T-helper 1 cell treated with Interleukin-12 subunit alpha and Interleukin-12 subunit beta and Interleukin-4 antibody, amounts not matched to agents 30 ng/mL and 1 ng/mL, for 36 hours (primary cell): ENCODE data around the gene DBP. TPM values are rescaled to one million over a fixed set of nuclear protein-coding genes. Genes with fewer than 3 reads are reported as not detected.
"Not testable (repeated sequence)": the region's sequence is repeated elsewhere in the genome, so short reads cannot be mapped to it uniquely, and the experiment has no call there.

Experiments
- intact Hi-C: fragments of 100-400 bp; cut with micrococcal nuclease; formaldehyde crosslinking; loops from one replicate; pipeline ENCODE4 v1.15.1; 2024
- total RNA-seq: library from RNA; stranded (reverse); gene quantifications from 2 replicates; pipeline ENCODE4 v1.2.3, GENCODE V29; 2022

Gene DBP
- total RNA-seq, 1 donor from 2014 or later: 8.0 TPM

DNA sequence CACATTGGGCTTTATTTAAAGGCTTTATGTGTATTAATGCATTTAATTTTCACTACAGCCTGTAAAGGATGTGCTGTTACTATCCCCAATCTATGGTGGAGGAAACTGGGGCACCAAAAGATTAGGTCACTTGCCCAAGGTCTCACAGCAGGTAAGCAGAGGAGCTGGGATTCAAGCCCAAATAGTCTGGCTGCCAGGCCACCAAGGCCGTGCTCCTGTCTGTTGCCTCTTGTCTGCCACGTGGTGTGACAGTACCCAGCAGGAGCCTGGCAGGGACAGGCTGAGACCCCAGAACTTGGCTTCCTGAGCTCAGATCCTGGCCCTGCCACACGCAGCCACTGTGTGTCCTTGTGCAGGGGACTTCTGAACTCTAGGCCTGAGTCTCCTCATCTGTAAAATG lies 31.2 kb upstream of the DBP start:
- intact Hi-C loops: no loop called here

DNA sequence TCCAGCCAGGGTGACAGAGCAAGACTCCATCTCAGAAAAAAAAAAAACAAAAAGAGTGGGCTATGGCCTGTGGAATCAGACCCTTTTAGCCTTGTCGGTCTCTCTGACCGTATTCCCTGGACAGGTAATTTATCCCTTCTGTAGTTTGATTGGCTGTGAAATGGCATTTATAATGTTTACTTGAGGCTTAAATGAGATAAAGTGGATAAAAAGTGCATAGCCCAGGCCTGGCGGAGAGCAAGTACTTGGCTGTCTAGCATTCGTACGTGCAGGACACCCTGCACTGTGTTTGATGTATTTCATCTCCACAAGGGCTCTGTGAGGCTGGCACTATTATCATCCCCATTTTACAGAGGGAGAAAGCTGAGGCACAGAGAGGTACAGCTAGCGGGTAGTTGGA lies 28.6 kb upstream of the DBP start:
- intact Hi-C loops: no loop called here

DNA sequence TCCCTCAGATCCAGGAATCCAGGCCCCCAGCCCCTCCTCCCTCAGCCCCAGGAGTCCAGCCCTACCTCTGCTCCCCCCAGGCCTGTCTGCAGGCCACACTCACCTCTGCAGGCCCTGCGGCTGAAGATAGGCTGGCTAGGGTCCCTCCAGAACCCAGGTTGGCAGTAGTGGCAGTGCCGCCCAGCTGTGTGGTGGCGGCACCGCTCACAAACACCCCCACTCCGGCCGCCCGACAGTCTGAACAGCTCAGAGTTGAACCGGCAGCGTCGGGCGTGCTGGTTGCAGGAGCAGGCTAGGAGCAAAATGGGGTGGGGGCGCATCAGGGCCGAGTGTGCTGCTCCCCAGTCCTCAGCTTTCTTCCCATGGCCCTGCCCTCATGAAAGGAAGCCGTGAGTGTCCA lies 27.3 kb upstream of the DBP start:
- intact Hi-C loops: no loop called here

DNA sequence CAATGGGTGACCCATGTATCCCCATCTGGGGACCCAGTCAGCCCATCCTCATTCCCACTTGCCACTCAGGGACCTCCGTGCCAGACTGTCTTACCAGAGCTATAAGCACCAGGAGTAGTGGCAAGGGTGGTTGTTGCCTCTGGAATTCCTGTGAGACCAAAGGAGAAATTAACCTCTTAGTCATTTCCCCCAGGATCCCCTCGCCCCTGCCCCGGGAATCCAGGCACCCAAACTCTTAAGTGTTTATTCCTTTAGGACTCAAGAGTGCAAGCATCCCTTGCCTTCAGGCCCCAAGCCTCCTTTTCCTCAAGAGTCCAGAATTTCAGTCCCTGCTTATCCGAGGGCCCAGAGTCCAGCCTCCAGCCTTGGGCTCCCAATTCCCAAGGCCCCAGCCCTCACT lies 26.5 kb upstream of the DBP start:
- intact Hi-C loops: no loop called here

DNA sequence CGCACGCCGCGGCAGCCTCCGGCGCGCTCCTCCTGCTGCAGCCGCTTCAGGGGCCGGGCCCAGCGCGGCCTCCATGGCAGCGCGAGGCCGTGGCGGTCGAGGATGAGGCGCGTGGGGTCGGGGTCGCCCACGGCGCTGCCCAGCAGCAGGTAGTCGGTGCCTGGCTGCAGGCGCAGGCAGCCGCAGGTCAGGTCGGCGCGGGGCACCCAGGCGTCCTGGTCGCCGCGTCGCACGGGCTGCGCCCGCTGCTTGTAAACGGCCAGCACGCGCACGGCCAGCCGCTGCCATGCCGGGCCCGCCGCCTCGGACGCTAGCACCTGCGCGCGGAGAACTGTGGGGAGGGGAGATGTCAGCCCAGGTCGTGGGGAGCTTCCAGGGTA lies 24.5 kb upstream of the DBP start:
- intact Hi-C loops: loop anchor here (1.0 kb wide), 2 partner anchors 15 to 53 kb away; partner anchors contain the start of gene CA11

DNA sequence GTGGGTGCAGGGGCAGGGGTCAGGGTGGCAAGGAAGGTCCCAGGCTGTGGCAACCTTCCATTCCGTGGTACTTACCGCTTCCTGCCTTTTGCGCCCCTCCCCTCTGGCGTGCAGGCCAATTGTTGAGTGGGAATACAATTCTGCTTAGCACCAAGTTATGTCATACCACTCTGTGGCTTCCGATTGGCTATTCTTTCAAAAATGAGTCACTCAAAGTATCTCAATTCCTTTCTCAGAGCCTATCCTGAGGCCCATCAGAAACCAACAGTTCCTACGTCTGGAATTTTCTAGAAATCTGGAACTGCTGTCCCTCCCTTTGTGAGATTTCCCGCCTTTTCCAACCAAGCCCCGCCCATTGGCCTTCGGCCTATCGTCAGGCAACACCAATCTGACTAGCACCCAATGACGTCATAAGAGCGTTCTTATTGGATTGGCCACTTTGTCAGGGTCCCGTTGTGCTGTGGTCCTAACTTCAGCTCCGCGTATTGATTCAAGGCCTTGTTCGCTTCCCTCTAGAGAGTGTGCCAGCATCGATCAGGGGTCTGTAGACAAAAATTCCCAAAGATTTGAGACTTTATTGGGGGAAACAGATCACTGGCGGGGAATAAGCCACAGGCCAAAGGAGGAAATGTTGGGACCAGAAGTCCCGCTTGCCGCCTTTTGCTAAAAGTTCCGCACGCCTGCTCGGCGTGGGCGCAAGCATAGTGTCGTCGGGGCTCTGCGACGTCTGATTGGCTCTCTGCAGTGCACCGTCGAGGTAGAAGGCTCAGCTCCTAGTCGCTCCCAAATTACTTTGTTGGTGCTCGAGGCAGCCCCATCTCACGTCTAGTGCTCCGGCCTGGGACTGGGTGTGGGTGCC lies 23.9 kb upstream of the DBP start:
- intact Hi-C loops: loop anchor here (1.0 kb wide), 2 partner anchors 15 to 53 kb away; partner anchors contain the start of gene CA11

DNA sequence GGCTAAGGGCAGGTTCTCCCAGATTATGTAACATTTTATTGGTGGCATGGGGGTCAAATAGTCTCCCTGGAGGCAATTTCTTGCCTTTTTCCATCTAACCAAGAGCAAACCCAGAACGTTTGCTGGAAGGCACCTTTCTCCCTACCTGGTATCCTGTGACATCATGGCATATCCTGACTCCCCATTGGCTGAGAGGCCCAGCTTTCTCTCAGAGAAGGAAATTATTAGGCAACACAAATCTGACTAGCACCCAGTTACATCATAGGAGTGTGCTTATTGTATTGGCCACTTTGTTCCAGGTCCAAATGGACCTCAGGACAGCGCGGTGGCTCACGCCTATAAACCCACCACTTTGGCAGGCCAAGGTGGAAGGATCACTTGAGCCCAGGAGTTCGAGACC lies 22.6 kb upstream of the DBP start:
- intact Hi-C loops: no loop called here

DNA sequence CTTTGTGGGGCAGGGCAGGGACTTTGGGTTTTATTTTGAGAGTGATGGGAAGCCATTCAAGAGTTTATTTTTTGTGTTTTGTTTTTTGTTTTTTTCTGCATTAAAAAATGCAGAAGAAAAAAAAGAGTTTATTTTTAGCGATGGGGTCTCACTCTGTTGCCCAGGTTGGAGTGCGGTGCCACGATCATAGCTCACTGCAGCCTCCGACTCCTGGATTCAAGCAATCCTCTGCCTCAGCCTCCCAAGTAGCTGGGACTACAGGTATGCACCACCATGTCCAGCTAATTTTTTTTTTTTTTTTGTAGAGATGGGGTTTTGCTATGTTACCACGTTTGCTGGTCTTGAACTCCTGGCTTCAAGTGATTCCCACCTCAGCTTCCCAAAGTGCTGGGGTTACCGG lies 21.3 kb upstream of the DBP start:
- intact Hi-C loops: no loop called here

DNA sequence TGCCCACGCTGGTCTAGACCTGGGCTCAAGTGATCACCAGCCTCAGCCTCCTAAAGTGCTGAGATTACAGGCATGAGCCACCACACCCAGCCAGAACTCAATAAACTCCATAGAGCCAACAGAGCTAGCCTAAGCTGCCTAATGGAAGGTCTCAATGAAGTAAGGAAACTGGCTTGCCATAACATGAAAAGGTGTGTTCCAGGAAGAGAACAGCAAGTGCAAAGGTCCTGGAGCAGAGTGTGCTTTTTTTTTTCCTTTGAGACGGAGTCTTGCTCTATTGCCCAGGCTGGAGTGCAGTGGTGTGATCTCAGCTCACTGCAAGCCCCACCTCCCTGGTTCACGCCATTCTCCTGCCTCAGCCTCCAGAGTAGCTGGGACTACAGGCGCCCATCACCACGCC lies 20.6 kb upstream of the DBP start:
- intact Hi-C loops: not testable (repeated sequence)

DNA sequence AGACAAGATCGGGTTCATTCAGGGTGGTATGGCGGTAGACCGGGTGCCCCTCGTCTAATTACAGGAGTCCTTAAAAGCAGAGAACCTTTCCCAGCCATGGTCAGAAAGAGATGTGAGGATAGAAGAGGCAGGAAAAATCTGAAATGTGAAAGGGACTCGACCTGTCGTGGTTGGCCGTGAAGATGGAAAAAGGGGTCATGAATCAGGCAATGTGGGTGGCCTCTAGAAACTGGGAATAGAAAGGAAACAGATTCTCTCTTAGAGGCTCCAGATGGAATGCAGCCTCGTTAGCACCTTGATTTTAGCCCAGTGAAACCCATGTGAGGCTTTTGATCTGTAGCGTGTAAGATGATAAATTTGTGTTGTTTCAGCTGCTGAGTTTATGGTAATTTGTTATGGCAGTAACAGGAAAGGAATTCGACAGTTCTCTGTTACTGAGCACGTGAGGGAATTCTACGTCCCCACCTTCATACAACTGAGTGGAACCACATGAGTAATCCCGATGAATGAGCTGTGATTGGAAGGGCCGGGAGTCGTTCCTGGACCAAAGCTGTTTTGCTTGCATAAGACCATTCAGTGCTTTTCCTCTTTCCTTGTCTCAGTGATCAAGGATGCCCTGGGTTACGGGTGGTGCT lies 19.8 kb upstream of the DBP start:
- intact Hi-C loops: no loop called here

DNA sequence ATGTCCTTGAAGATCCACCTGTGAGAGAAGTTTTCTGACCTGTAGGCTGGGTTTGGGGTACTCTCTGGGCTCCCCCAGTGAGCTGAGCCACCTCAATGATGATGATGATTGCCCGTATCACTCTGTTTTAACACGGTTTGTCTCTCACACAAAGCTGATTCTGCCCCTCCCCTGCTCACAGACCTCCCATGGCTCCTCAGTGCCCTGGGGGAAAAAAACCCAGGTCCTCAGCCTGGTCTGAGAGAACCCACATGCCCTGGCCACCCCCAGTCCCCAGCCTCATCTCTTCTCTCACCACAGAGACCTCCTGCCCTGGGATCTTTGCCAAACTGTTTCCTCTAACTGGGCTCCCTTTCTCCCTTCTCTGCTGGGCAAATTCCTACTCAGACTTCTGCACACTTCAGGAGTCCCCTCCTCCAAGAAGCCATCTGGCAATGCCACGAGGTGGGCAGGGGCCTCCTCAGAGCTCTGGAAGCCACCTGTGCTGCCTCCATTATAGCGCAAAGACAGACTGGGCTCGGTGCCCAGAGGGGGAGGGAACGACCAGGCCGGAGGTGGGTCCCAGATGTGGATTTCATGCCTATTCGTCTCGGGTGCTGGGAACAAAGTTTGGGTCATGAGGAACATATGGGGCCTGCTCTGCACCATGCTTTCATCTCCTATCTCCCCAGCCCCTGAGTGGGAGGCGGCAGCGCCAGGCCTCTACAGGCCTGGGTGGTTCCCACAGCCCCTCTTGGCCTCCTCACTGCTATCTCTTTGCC lies 17.3 kb upstream of the DBP start:
- intact Hi-C loops: no loop called here

DNA sequence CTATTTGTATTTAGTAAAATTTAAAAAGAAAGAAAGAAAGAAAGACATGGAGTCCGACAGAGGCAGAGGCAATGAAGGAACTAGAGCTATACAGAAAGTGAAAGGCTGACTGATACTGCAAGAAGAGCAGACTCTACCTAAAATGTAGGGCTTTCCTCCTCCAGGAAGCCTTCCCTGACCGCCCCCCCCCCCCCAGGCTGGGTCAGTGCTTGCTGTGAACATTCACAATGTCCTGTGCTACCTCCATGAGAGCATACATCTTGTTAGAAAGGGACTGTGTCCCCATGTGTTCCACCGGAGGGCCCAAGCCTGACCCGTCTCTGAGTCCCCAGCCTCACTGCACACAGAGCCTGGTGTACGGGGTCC lies 14.5 kb upstream of the DBP start:
- intact Hi-C loops: no loop called here

DNA sequence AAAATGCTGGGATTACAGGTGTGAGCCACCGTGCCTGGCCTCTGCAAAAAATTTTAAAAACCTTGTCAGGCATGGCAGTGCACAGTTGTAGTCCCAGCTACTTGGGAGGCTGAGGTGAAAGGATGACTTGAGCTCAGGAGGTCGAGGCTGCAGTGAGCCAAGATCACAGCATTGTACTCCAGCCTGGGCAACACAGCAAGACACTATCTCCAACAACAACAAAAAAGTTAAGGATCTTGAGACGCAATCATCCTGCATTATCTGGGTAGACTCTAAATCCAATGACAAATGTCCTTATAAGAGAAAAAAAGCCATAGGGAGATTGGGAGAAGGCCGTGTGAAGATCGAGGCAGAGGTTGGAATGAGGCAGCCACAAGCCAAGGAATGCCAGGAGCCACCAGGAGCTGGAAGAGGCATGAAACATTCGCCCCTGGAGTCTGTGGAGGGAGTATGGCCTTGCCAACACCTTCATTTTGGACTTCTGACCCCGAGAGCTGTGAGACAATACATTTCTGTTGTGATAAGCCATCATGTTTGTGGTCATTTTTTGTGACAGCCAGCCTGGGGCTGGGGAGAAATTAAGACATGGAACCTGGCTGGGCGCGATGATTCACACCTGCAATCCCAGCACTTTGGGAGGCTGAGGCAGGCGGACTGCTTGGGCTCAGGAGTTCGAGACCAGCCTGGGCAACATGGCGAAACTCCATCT lies 13.9 kb upstream of the DBP start:
- intact Hi-C loops: no loop called here

DNA sequence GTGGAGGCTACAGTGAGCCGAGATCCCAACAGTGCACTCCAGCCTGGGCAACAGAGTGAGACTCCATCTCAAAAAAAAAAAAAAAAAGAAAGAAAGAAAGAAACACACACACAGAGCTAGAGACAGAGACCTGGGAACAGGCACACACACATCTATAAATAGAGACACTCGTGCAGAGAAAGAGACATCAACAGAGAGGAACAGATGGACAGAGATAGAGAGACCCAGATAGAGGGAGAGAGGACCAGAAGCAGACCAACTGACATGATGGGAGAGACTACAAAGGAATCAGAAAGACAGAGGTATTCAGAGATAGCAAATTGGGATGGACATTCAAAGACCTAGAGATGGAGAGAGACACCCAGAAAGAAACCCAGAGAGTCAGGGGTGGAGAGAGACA lies 11.0 kb upstream of the DBP start:
- intact Hi-C loops: loop anchor here (5.0 kb wide), 2 partner anchors 324 to 804 kb away; partner anchors contain the start of genes ALDH16A1 and PIH1D1

DNA sequence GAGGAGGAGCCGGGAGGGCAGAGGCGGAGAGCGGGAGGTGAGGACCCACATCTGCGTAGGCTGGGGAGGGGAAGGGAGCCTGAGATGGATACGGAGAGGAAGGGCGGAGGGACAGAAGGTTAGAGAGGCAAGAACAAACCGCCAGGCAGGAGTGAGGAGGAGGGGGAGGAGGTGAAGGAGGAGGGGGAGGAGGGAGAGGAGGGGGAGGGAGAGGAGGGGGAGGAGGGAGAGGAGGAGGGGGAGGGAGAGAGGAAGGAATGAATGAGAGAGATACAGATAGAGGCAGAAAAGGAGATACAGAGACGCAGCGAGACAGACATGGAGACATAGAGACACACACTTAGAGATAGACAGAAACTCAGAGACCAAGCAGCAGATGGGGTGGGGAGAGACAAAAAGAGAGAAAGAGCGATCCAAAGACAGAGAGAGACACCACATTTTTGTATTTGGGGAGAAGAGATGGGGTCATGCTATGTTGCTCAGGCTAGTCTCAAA lies 9.6 kb upstream of the DBP start:
- intact Hi-C loops: loop anchor here (1.0 to 5.0 kb wide), 10 partner anchors 8 to 806 kb away; partner anchors contain the start of genes ALDH16A1 and PIH1D1

DNA sequence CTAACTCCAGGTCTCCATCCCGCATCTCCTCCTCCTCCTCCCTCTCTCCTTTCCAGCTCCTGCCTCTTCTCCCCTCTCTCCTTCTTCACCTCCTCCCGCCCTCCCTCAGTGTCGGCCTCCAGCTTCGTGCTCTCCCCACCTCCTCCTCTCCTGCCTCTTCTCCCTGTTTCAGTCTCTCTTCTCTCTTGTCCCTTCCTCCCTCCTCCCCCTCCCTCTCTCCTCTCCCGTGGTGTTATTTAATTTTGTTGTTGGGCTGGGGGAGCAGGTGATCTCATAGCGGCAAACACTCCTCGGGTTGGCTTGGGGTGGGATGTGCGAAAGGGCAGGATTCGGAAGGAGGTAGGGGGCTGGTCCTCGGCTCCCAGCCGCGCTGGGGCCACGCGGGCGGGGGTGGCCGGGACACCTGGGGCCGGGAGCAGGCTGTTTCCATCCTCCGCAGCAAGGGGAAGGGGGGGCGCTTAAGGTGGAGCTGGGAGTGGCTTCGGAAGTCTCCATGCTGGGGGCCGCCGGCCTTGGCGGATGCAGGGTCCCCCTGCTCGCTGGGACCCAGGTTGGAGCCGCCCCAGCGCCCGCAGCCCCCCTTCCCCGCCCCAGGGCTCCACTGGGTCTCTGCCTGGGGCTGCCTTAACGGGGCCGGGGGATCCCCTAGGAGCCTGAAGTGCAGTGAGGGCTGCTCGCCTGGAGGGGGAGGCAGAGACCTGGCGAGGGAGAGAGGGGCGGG lies 9.0 kb upstream of the DBP start, which contains the start of gene CA11:
CA11 (minus strand) TSS at position 187 of the 721 bp plus-strand sequence. CDS start 555 bp downstream, outside the sequence.
- intact Hi-C loops: loop anchor here (1.0 to 5.0 kb wide), 10 partner anchors 8 to 806 kb away; partner anchors contain the start of genes ALDH16A1 and PIH1D1

DNA sequence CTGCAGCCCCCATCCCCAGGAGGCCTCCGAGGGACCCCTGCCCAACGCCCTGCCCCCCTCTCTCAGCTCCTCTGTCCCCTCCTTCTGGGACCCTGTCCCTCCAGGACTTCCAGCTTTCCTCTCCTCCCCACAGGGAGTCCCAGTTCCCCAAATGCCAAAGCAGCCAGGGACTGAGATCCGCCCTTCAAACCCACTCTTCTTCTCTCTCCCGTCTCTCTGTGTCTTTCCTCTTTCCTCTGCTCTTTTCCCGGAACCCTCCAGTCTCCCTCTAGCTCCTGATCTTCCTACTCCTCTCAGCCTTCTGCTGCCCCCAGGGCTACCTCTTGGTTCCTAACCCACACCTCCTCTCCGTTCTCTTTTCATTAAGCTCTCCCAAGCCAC lies 8.4 kb upstream of the DBP start:
- intact Hi-C loops: loop anchor here (5.0 kb wide), 2 partner anchors 327 to 807 kb away; partner anchors contain the start of genes ALDH16A1 and PIH1D1

DNA sequence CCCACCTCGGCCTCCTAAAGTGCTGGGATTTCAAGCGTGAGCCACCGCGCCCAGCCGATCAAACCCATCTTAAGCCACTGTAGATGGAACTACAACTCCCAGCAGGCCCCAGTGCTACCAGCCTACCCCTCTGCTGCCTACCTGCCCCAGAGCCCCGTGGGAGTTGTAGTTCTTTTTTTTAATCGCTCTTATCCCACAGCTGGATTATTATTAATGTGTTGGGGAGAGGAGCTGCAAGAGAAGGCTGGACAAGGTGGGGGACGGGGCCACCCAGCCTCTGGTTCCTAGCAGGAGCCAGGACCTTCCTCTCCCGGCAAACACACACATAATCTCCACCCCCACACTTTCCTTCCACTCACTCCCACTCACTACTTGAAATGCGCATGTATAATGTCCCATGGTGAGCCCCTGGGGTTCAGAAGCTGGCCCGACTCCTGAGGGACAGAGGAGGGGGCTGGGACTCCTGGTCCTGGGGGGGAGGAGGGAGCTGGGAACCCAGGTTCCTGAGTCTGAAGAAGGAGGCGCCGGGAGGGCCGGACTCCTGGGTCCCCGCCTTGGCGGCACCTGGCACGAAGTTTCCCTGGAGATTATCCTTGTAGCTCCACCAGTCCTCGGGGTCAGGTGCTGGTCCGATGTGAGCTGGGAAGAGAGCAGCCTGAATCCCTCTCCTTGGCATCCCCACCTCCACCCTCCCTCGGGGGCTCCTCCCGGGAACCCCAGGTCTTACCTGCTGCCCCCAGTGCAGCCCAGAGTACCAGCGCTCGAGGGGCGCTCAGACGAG lies 7.8 kb upstream of the DBP start:
- intact Hi-C loops: loop anchor here (1.0 to 5.0 kb wide), 3 partner anchors 227 to 807 kb away; partner anchors contain the start of genes ALDH16A1, PIH1D1 and PPP1R15A

DNA sequence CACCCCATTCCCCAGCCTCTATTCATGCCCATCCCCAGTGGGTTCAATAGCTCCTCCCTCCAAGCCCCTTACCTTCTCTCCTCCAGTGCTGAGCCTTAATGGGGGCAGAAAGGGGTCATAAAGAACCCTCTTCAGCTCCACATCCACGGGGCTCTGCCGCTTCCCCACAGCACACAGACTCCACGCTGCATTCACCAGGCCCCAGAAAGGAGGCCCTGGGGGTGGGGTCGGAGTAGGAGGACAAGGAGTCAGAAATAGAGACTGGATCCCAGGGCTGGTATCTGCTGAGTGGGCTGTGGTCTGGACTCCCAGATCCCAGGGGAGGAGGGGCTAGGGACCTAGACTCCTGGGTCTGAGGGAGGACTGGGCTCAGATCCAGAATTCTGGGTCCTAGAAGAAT lies 7.2 kb upstream of the DBP start:
- intact Hi-C loops: loop anchor here (1.0 kb wide), 1 partner anchor 228 kb away; the partner anchor contains the start of gene PPP1R15A
